Activated T-cell treated with anti-CD3 and anti-CD28 coated beads, Interleukin-2, amount 50 U/mL, for 48 hours (primary cell): ENCODE measurements around the gene FTO.

Experiments used
- DNase-seq, 2 experiments: peaks; one replicate each; pipeline ENCODE4 v3.0.0-alpha.2; 2020

FTO gene

DNA sequence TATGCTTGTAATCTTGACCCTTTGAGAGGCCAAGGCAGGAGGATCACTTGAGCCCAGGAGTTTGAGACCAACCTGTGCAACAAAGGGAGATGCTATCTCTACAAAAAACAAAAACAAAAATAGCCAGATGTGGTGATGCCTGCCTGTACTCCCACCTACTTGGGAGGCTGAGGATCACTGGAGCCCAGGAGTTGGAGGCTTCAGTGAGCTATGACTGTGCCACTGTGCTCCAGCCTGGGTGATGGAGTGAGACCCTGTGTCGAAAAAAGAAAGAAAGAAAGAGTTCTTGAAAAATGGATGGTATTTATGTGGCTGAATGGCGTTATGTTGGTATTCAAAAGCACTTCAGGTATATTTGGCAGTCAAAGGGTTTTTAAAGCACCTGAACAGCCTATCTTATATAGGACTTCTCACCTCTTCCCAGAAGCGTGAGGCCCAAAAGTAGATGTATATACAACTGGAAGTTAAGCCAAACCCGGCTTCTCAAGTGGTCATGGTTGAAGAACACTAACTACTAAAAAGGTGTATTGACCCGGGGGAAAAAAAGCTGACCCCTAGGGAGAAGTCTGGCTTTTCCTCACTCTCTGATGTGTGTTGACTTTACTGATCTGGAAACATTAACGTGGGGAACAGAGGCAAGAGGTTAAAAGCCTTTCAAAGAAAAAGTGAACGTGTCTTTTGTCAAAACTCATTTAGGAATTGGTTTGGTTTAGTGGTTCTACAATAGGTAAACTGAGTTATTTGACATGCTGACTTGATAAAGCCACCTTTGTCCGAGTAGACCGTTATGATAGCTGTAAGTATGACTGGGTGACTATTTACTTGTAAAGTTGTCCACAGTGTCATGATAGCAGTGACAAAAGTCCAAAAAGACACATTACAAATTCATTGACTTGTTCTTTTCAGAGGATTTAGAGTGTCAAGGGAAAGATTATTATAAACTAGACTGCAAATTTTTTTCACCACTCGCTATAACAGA, 399.2 kb downstream of the FTO start:
- DNase-seq = no peak

DNA sequence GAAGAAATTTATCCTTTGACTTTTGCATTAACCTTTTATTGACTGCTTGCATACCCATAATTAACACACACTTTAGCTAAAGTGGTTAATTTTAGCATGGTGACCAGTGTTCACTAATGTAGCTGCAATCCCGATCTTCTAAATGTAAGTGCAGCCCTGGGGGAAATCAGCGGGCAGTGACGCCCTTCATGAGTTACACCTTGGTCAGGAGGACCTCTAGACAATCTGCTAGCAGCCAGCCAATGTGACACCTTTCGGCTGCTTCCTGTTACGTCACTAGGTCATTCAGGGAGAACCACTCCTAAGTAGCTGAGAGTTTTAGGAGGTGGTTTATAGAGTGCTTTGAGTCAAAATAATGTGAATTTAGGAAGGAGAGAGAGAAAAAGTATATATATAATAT, 402.1 kb downstream of the FTO start:
- DNase-seq = no peak

DNA sequence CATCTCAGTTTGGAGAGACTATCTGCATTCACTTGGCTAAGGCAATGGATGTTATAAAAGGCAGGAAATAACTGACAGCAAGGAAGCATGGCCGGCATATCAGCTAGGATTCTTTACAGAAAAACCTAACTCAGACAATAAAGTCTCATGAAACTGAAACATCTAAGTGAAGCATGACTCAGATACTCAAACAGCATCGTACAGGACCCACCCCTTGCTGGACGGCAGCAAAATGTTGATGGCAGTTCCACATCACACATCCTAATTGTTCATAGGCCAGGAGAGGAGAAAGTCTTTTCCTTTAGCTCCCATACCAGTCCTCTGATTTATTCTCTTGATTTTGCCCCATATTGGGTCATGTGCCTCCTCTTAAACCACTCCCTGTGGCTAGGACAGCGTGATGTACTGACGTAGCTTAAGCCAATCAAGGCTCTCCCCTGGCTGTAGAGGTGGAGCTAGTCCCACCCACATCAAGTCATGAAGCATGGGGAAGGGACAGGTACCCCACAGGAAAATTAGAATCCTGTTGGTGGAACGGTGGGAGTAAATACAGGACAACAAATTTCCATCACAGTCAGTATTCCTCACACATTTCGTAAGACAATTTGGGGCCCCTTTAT, 403.7 kb downstream of the FTO start:
- no peak for DNase-seq

DNA sequence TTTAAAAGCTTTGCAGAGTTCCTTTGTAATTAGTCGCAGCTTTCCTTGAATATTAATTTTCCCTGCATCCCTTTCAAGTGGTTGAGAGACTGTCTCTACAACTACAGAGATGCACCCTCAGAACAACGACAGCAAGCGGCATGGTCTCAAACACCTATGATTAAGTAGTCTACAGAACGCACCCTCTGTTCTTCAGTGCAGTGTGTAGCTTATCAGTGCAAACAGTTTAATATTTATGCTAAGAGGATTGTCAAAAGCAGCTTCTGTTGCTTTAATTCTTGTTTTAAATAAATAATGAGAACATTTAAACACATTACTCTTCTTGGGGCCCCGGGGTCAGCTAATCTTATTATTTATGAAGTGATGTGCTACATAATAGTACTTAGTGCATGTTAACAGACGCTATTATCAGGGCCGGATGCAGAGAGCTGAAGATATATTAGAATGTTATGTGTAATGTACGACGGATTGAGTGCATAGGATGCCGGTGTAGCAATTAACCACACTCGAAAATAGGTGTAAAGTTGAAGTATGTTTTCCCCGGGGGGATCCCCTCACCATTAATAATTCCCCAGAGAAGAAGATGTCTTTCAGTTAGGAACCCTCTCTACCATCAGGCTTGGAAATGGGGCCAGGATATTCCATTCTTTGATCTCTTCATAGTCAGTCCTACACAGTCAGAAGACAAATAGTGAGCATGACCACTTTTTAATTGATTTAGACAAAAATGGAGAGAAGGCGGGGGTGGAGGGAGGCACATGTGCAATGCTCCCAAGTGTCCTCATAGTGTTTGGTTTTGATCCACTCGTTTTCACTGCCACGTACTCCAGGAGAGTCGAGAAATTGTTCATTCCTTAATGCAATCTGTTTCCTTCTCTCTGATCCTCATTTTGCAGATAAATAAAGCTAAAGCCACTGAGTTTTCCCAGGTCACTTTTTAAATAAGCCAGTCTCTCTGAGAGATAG, 406.3 kb downstream of the FTO start:
- DNase-seq = no peak

DNA sequence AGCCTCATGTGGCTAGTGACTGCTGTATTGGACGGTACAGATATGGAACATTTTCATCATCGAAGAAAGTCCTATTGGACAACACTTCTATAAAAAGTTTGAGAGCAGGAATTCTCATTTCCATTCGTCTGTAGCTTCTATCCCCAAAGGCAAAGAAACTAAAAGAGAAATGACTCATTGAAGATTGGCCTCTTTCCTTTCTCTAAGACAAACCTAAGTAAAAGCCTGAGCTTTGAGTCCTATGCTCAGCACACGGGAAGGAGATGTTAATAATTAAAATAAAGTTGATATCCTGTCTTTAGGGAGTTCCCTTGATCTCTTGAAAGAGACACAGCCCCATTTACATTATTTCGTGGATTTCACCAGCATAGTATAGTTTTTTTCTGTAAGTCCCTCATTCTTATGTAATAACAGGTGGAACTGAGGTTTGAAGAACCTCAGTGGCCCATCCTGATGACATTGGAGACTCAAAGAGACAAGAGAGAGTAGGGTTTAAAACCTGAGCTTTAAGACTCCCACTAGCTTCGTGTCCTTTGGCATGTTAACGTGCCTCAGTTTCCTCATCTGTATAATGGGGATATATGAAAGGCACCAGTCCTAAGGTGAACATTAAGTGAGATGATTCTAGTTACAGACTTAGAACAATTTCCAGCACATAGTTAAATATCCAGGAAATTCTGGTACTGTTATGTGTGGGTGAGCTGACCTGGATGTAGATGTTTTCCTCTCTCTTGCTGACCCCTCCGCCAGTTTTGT, 408.7 kb downstream of the FTO start:
- no peak for DNase-seq

DNA sequence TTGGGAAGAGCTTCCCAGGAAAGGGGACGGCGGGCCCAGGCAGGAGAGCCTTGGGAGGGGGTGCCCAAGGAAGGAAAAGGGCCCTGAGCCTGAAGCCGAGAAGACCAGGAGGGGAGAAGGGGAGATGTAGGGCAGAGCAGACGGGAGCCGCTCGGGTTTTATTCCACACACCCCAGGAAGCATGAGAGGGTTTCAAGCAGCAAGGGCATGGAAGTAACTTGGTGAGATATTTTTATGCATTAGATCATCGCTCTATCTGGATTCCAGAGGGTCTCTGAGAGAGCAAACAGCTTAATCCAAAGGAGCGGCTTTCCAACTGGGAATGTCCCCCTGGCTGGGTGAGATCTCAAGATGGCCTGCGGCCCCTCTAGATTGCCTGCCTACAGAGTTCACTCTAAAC, 411.6 kb downstream of the FTO start:
- no peak for DNase-seq

DNA sequence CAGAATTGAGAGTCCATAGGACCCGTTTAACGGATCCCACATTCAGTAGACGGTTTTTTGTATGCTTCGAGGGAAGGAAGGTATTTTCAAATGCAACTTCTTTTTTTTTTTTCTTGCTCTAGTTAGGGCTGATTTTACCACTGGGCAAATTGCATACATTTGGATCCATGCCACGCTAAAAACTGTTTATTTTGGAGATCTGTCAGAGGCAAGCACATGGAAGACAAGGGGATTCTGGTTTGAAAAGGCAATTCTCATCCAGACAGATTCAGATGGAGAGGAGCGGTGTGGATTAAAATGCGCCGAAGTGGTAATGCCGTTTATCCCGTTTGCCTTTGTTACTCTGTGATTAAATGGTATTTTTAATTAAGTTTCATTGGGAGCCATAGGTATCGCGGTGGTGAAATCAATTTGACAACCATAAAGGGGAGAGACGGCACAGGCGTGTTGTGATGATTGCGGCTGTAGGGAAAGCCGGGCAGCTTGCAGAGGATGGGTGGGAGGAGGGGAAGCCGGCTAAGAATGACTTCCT, 412.2 kb downstream of the FTO start:
- DNase-seq = no peak

DNA sequence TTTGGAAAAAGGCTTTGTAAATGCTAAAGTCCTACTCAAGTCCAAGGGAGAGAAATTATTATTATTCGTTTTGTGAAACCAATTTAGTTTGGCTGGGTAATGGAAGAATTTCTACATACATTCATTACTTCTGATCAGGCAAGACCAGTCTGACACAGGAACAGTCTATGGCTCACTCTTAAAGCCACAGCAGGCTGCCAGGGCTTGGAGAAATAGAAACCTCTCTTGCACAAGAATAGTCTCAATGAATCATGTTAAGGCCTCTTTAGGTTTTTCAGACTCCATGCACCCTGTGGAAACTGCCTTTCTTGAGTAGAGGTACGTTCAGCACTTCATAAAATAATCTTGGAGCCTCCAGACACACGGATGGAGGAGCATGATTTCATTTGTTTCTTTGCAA, 414.9 kb downstream of the FTO start:
- no peak for DNase-seq

DNA sequence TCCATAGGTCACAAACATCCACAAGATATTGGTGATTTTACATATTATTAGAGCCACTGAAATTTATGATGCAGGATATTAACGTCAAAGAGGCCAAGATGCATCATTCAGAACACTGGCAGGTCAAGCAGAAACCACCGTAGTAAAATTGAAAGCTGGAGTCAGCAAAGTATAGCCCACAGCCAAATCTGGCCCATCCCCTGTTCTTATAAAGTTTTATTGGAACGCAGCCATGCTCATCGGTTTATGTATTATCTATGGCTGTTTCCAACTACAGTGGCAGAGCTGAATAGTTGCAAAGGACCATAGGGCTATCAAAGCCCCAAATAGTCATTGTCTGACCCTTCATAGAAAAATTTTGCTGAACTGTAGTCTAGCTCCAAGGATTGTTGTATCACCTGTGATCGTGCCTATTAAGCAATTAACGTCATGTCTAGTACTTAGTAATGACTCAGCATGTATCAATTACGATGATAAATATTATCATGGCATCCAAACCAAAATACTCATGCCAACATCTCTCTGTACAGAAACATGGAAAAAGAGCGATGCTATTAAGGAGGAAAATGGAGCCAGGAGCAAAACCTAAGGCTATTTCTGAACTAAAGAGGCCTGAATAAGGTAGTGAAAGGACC, 417.0 kb downstream of the FTO start:
- DNase-seq = no peak

DNA sequence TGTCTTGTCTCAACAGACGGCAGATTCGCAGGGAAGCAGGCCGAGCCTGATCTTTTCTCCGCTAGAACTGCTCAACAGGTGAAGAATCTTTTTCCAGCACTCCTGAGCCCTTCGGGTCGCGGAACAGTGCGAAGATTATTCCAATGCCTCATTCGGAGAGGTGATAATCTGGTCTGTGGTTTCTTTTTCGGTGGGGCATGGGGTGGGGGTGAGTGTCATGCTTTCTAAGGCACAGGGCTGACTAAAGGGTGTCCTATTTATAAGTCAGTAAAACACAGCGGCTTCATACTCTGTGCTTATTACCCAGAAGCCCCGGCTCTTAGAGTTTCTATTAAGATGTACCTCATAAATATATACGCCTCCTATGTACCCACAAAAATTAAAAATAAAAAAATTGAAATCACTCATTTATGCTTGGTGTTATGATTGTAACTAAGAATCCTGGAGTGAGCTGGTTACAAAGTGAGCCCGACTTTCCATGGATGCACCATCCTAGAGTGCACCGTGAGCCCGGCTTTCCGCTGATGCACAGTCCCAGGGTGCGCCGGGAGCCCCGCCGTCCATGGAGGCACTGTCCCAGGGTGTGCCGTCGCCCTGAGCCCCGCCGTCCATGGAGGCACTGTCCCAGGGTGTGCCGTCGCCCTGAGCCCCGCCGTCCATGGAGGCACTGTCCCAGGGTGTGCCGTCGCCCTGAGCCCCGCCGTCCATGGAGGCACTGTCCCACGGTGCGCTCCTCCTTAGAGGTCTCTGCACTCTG, 417.8 kb downstream of the FTO start:
- no peak for DNase-seq

DNA sequence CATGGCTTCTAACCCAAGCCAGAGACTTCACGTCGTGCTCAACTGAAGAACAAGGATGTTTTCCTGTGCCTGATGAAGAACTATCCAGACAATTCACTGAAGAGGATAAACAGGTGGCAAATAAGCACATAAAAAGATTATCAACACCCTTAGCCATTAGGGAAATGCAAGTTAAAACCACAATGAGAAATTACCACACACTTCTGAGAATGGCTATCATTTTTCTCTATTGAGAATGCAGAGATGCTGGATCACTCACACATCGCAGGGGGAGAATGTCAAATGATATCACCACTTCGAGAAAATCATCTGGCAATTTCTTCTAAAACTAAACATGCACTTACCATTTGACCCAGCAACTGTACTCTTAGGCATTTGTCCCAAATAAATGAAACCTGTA, 419.8 kb downstream of the FTO start:
- no peak for DNase-seq

DNA sequence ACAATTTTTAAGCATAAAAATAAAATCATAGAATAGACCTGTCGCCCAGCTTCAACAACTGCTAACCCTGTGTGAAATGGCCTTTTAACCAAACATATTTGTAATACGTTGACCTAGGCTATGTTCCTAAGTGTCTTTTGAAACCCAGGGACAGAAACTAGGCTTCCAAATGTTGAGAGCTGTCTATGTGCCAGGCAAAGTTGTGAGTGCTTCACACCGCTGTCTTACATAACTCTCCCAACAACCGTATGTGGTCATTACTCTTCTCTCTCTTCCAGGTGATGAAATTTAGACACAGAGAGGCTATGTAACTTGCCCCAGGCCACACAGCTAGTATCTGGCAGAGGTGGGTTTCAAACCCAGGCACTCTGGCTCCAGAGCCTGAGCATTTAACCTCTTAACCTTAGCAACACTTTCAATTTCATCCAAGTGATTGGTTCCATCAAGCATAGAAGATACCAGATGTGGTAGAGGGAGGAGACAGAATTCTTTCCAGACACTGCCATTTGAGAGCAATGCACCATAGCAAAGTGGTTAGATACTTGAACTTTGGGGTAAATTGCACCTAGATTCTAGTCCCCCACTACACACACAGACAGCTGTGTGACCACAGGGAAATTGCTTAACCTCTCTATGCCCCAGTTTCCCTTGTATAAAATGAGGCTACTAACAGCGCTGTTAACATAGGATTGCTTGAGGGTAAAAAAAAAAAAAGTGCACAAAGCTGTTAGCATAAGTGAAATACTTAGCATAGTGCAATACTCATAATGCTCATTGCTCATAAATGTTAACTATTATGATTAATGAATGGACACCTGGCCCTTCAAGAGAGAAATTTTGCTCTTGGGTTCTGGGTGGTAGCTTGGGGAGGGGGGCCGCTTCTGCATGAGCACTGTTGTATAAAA, 422.0 kb downstream of the FTO start:
- DNase-seq = no peak

DNA sequence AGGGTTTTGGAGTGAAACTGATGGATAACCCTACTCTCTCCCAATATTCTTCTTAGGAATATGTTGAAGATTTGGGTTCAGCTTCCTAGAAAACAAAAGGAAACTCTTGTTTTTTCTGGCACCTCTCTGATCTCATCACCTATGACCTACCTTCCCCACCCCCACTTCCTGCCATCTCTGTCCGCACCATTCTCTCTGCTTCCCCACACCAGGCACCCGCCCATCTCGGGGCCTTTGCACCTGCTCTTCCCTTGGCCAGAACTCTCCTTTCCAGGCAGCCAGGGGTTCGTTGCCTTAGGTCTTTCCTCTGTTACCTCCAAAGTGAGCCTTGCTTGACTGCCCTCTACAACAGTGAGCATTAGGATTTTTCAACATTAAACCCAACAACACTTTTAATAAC, 423.0 kb downstream of the FTO start:
- no peak for DNase-seq

DNA sequence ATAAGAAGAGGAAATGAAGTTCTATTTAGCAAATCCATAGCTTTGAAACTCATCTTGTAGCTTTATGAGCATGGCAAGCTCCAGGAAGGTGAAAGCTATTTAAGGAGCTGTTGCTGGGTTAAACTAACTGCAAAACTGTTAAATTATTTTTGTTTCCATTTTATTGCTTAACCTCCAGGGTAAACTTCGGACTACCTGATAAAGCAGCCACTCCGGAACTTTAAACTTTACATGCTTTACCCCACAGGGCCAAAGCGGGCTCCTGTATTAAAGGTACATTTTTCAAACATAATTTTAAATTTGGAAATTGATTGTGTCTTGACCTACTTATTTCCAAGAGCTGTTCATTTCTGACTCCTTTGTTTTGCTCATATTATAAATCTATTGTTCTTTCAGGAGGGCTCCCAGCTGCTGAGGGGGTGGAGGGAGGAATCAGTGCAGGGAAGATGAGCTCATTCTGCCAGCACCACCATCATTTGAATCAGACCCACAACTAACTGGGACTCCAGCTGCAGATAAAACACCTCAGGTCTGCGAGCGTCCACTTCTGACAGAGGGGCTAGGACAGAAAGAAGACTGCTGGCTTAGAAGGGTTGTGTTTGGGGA, 424.8 kb downstream of the FTO start:
- DNase-seq = no peak

DNA sequence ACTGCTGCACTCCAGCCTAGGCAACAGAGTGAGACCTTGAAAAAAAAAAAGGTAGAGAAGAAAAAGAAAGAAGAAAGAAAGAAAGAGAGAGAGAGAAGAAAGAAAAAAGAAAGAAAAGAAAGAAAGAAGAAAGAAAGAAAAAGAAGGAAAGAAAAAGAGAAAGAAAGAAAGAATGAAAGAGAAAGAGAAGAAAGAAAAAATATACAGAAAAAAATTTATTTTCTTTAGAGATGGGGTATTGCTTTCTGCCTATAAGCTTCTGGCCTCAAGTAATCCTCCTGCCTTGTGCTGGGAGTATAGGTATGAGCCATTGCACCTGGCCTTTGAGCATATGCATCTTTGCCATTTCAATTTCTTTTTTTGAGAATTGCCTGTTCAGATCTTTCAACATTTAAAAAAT, 425.9 kb downstream of the FTO start:
- DNase-seq = no peak

DNA sequence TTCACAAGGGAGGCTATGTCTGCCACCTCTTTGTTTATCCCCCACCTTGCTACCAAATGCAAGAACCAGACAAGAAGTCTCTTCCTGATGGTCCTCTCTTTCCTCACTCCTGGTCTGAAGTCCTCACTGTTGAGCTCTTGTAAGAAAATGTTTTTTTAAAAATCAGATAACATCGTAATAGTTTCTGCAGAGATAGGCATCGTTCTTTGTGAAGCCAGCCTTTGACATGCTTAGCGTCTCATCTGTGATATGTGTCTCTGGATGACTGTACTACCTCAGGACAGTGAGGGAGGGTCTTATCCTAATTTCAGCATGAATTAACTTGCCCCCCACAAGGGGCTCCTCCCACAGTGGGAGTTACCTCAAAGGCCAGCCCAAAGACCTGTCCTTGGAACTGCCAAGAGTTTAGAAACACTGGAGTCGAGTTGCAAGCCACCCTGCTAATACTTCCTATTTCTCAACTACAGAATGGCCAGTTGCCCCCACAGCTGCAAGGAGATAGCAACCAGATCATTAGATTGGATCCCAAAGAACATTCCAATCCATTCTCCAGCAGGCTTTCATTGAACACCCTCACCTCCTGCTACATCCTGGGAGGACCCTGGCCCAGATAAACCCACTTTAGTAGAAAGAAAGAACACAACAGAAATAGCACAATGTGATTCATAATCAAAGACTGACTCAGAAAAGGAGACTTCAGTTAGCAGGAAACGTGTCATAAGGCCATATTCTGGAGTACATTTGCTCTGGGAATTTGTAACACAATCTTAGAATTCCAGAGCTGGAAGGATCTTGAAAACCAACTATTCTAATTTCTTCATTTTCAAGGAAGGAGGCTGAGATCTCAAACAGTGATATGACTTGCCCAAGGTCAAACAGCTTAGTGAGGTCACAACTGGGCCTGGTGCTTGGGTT, 431.7 kb downstream of the FTO start:
- no peak for DNase-seq

DNA sequence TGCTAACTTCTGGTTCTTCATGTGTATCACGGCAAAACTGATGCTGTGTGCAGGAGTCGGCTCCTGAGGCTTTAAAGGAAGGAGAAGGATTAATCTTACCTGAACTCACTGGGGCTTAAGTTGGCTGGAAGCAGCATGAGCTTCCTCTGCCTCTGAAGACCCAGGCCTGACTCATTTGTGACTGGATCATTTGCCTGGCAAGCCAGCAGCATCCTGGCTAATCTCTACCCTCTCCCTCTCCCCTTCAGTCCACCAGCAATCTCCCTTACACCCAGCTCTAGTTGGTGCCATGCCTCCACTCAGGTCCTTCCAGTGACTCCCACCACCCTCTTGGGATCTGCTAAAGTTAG, 432.3 kb downstream of the FTO start:
- DNase-seq = no peak

DNA sequence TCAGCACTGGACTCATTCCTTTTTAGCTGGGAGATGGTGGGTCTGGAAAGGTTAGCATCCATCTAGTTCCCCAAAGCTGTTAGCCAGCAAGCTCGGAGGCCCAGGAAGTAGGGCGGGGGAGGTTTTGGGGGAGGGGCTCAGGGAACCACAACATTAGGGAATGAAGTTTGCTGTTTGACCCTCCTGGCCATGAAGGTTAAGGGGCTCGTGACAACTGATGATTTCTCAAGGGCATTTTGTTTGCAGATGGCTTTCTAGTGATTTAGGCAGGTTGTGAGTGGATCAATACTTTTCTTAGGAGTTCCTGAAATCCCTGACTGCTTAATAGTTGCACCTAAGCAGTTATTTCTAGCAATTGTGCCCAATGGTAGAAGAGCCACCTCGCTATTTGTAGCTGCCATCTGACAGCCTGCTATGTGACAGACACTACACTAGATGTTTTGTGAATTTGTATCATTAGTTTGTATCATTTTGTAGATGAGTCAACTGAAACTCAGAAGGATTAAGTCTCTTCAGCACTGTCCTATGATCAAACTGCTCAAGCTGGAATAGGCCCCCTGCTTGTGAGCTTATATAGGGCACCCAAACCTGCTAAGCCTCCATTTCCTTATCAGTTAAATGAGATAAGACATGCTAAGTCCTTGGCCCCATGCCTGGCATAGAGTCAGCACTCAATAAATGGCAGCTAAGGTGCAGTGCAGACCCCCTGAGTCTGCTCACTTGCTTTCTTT, 436.3 kb downstream of the FTO start:
- DNase-seq = no peak
